Kidney (tissue), 14 donors: ENCODE data around the gene PLCXD1. TPM values are rescaled to one million over a fixed set of nuclear protein-coding genes. Genes with fewer than 3 reads are reported as not detected.
"Not testable (repeated sequence)": the region's sequence is repeated elsewhere in the genome, so short reads cannot be mapped to it uniquely, and the experiment has no call there.

Source experiments
- DNase-seq, 5 donors: peaks; one replicate each; pipeline ENCODE4 v3.0.0-alpha.2; 2013 to 2020
- FAIRE-seq: peaks from 2 replicates; lab custom pipeline; 2012; peaks lifted over from hg19 to GRCh38; lab: Jason Lieb, UNC
- H3K27ac ChIP-seq, 2 donors: one replicate each; pipeline ENCODE4 v1.7.0; 2013; ENCODE audit warnings: low read depth in 2 of 2, low read length in 2 of 2, inconsistent platforms in 1 of 2
- H3K27me3 ChIP-seq: one replicate; pipeline ENCODE4 v1.7.1; 2013; ENCODE audit warnings: low read length, inconsistent platforms; ENCODE audit not compliant: control insufficient read depth, insufficient read depth
- H3K36me3 ChIP-seq, 3 donors: one replicate each; pipeline versions ENCODE4 v1.7.0 to v1.7.1; 2013; ENCODE audit warnings: low read length in 3 of 3, control low read depth in 1 of 3, inconsistent platforms in 1 of 3; ENCODE audit not compliant: insufficient read depth in 3 of 3, control insufficient read depth in 2 of 3
- H3K4me1 ChIP-seq, 3 donors: one replicate each; pipeline versions ENCODE4 v1.7.0 to v1.7.1; 2013; ENCODE audit warnings: low read length in 3 of 3, inconsistent platforms in 1 of 3, low read depth in 1 of 3; ENCODE audit not compliant: control insufficient read depth in 2 of 3, insufficient read depth in 2 of 3
- H3K4me3 ChIP-seq, 3 donors: one replicate each; pipeline versions ENCODE4 v1.7.0 to v1.8.1; 2013; ENCODE audit warnings: low read length in 3 of 3, control low read depth in 1 of 3, inconsistent platforms in 1 of 3
- H3K9ac ChIP-seq, 3 donors: one replicate each; pipeline versions ENCODE4 v1.7.0 to v1.7.1; 2013; ENCODE audit warnings: low read length in 3 of 3, control low read depth in 1 of 3, inconsistent platforms in 1 of 3
- H3K9me3 ChIP-seq, 3 donors: one replicate each; pipeline versions ENCODE4 v1.7.0 to v1.7.1; 2013; ENCODE audit warnings: low read length in 3 of 3, control low read depth in 1 of 3, inconsistent platforms in 1 of 3; ENCODE audit not compliant: control insufficient read depth in 2 of 3, insufficient read depth in 1 of 3
- intact Hi-C: fragments of 100-400 bp; cut with DNase I; formaldehyde crosslinking; loops from one replicate; pipeline ENCODE4 v1.11.1; 2022
- polyA plus RNA-seq: library from polyadenylated mRNA; stranded (reverse); fragments of 350-450 nt; fragmentation: Illumina TruSeq; extraction: RNeasy Lipid Tissue Mini Kit (QIAGEN cat#74804); gene quantifications from one replicate; pipeline ENCODE4 v1.2.3, GENCODE V29; 2014; ENCODE audit warnings: low read depth, low replicate concordance; ENCODE audit not compliant: insufficient read depth
- total RNA-seq: library from RNA; stranded (reverse); fragmentation: NEBNext Ultra II Directional; extraction: Animal tissue kit (Norgen Biotek cat#: 25700); gene quantifications from one replicate; pipeline ENCODE4 v1.2.1, GENCODE V29; 2021
- TF ChIP-seq, protein P1 (sequence below): IDR thresholded peaks from 3 replicates; pipeline ENCODE4 v1.5.1; 2012; ENCODE audit warnings: mild to moderate bottlenecking, moderate library complexity, borderline replicate concordance; ENCODE audit not compliant: insufficient read depth; ENCODE audit errors: extremely low read depth
- donor health status: control.
- donor health status: control.
- donor health status: control.
- donor health status: control.
- donor health status: control.
- donor health status: DM: yes; HTN: yes; CAD: no.
- donor health status: Normal renal cell carcinoma (clear cell type).

The PLCXD1 gene
- total and polyA plus RNA-seq, 2 donors from 2014 or later = 4.9 to 11.0 TPM

DNA sequence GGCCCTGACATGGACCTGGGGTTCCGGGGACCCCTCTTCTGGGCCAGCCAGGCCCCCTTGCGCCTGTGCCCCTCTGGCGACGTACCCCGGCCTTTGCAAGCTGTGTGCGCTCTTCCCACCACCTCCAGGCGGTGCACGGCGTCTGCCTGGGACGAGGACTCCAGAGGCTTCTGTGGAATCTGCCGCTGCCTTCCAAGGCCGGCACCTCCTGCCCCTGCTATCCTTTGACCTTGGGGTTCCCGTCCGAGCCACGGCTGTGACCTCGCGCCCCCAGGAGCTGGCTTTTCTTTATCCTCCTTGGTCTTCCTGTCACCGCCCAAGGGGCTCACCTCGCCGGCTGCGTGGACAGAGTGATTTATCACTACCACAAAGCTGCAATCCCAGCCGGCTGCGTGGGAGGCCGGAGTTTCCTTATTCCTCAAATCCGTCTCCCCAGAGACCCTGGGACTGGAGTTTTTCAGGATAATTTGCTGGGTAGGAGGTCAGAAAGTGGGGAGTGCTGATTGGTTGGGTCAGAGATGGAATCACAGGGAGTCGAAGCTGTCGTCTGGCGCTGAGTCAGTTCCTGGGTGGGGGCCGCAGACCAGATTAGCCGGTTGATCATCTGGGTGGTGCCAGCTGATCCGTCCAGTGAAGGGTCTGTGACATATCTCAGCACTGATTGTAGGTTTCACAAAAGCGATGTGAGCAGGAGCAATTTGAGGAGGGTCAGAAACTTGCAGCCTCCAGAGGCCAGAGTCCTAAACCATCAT, 19.8 kb upstream of the PLCXD1 start:
- H3K27ac ChIP-seq = no peak overlapping the region
- no peaks in the 10 kb centered on the region for H3K36me3 ChIP-seq
- H3K9ac ChIP-seq = no peak overlapping the region
- peaks cover 0 to 2% (median 0%) of the 10 kb centered on the region in 3 donors for H3K4me1 ChIP-seq
- intact Hi-C loops = no loop called here
- no peak overlapping the region for H3K4me3 ChIP-seq
- H3K9me3 ChIP-seq = no peaks in the 10 kb centered on the region
- FAIRE-seq (no peak), DNase-seq (peak; percentile 57 to 84 (median 72))
- no peaks in the 10 kb centered on the region for H3K27me3 ChIP-seq
- TF ChIP-seq, protein P1, sequence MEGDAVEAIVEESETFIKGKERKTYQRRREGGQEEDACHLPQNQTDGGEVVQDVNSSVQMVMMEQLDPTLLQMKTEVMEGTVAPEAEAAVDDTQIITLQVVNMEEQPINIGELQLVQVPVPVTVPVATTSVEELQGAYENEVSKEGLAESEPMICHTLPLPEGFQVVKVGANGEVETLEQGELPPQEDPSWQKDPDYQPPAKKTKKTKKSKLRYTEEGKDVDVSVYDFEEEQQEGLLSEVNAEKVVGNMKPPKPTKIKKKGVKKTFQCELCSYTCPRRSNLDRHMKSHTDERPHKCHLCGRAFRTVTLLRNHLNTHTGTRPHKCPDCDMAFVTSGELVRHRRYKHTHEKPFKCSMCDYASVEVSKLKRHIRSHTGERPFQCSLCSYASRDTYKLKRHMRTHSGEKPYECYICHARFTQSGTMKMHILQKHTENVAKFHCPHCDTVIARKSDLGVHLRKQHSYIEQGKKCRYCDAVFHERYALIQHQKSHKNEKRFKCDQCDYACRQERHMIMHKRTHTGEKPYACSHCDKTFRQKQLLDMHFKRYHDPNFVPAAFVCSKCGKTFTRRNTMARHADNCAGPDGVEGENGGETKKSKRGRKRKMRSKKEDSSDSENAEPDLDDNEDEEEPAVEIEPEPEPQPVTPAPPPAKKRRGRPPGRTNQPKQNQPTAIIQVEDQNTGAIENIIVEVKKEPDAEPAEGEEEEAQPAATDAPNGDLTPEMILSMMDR = no peak

DNA sequence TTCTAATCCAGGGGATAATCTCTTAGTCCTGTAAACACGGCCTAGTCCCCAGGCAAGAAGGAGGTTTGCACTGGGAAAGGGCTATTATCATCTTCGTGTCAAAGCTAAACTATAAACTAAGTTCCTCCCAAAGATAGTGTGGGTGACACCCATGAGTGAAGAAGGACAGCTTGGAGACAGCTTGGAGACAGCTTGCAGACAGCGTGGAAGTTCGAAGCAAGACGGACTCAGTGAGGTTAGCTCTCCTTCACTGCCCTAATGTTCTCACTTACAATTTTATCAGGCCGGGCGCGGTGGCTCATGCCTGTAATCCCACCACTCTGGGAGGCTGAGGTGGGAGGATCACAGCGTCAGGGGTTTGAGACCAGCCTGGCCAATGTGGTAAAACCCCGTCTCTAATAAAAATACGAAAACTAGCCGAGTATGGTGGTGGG, 19.2 kb upstream of the PLCXD1 start:
- Histone ChIP-seq H3K27ac (no peak overlapping the region), H3K4me1 (peaks cover 0 to 2% (median 0%) of the 10 kb centered on the region in 3 donors), H3K27me3 (no peaks in the 10 kb centered on the region), H3K36me3 (no peaks in the 10 kb centered on the region), H3K9me3 (no peaks in the 10 kb centered on the region), H3K9ac (no peak overlapping the region), H3K4me3 (no peak overlapping the region)
- intact Hi-C loops = no loop called here
- DNase-seq = peak in 1 of 5 donors; percentile 55
- TF ChIP-seq, protein P1 = no peak
- no peak for FAIRE-seq

DNA sequence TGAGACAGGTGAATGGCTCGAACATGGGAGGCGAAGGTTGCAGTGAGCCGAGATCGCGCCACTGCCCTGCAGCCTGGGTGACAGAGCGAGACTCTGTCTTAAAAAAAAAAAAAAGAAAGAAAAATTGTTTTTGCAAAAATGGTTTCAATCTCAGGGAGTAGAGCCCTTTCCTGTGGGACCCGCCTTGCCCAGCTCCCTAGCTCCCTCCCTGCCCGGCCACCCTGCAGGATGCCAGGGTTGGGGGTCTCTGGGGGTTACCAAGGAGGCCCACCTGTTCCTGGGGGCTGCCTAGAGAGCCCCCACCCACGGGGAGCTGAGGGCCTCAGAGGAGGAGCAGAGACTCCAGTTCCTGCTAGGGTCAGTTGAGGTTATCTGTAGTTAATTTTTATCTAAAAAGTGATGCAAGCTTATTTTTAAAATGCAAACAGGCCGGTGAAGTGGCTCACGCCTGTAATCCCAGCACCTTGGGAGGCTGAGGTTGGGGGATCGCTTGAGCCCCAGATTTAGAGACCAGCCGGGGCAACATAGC, 18.7 kb upstream of the PLCXD1 start:
- intact Hi-C loops = no loop called here
- no peak overlapping the region for H3K27ac ChIP-seq
- no peaks in the 10 kb centered on the region for H3K9me3 ChIP-seq
- DNase-seq (peak in 1 of 5 donors; percentile 44), FAIRE-seq (no peak)
- H3K9ac ChIP-seq = no peak overlapping the region
- H3K4me3 ChIP-seq = no peak overlapping the region
- no peaks in the 10 kb centered on the region for H3K36me3 ChIP-seq
- H3K4me1 ChIP-seq = peaks cover 0 to 2% (median 0%) of the 10 kb centered on the region in 3 donors
- TF ChIP-seq, protein P1 = no peak
- no peaks in the 10 kb centered on the region for H3K27me3 ChIP-seq

DNA sequence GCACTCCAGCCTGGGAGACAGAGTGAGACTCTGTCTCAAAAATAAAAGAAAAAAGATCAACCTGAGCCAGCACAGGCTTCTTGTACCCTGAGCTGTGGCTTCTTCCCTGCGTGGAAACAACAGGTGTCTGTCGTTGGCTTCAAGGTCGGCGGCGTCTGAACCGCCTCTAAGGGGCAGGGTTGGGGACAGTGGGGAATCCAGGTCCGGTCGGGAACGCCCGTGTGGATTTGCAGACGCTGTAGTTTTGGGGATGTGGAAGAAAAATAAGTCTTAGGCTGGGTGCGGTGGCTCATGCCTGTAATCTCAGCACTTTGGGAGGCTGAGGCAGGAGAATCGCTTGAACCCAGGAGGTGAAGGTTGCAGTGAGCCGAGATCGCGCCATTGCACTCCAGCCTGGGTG, 17.2 kb upstream of the PLCXD1 start:
- H3K4me3 ChIP-seq, H3K4me1 ChIP-seq, H3K9me3 ChIP-seq, FAIRE-seq, H3K27ac ChIP-seq, H3K9ac ChIP-seq, H3K36me3 ChIP-seq, intact Hi-C loops, H3K27me3 ChIP-seq: not testable (repeated sequence)
- DNase-seq = peak in 1 of 5 donors; percentile 41
